Coronary artery (tissue), 2 donors: Measurements from ENCODE around the gene ACAA1.

Experiments used
- DNase-seq: peaks from one replicate; pipeline ENCODE4 v3.0.0-alpha.2; 2017; ENCODE audit warnings: low spot score
- H3K27ac ChIP-seq, 2 donors: fragments of 200-600 bp; sonication (generic); one replicate each; pipeline ENCODE4 v1.5.1; 2016 to 2019
- H3K4me3 ChIP-seq: fragments of 200-600 bp; sonication (generic); 2 replicates; pipeline ENCODE4 v1.5.1; 2016; ENCODE audit warnings: mild to moderate bottlenecking, moderate library complexity
- CTCF ChIP-seq: fragments of 200-600 bp; sonication (generic); IDR thresholded peaks from one replicate; pipeline ENCODE4 v1.5.1; 2019; ENCODE audit warnings: antibody characterized with exemption

The ACAA1 gene

GRCh38 chr3:38117163-38117716 lies 19.7 kb downstream of the ACAA1 start:
- Histone ChIP-seq H3K4me3 (no peak overlapping the region), H3K27ac (no peak overlapping the region)
- TF ChIP-seq CTCF: no peak
- no peak for DNase-seq

GRCh38 chr3:38116471-38117162 lies 20.3 kb downstream of the ACAA1 start:
- no peak overlapping the region for H3K4me3 ChIP-seq
- H3K27ac ChIP-seq: no peak overlapping the region
- TF ChIP-seq CTCF: no peak
- peak; percentile 66 for DNase-seq

- DNase-seq: peak; percentile 40
- TF ChIP-seq CTCF: no peak
- no peak overlapping the region for H3K4me3 ChIP-seq
- no peak overlapping the region for H3K27ac ChIP-seq
Observed at GRCh38 chr3:38115645-38116427, 21.1 kb downstream of the ACAA1 start.

- Histone ChIP-seq H3K27ac (no peak overlapping the region), H3K4me3 (no peak overlapping the region)
- TF ChIP-seq CTCF: no peak
- peak; percentile 70 for DNase-seq
Observed at GRCh38 chr3:38114875-38115644, 21.9 kb downstream of the ACAA1 start.

- TF ChIP-seq CTCF: no peak
- Histone ChIP-seq H3K4me3 (no peak overlapping the region), H3K27ac (no peak overlapping the region)
- DNase-seq: peak; percentile 70
Observed at GRCh38 chr3:38114052-38114874, 22.7 kb downstream of the ACAA1 start.

- peak; percentile 58 for DNase-seq
Observed at GRCh38 chr3:38112378-38112761, 24.6 kb downstream of the ACAA1 start.

More at GRCh38 chr3:38112378-38112761, 24.6 kb downstream of the ACAA1 start:
- Histone ChIP-seq H3K27ac (no peak overlapping the region), H3K4me3 (no peak overlapping the region)
- no peak for TF ChIP-seq CTCF
